ENCODE results near the gene CHD9NB. TPM values are rescaled to one million over a fixed set of nuclear protein-coding genes. Genes with fewer than 3 reads are reported as not detected.
"Not testable (repeated sequence)": the region's sequence is repeated elsewhere in the genome, so short reads cannot be mapped to it uniquely, and the experiment has no call there.

CHD9NB gene
- total RNA-seq, 2 donors from 2014 or later = 0.33 to 0.67 TPM

DNA sequence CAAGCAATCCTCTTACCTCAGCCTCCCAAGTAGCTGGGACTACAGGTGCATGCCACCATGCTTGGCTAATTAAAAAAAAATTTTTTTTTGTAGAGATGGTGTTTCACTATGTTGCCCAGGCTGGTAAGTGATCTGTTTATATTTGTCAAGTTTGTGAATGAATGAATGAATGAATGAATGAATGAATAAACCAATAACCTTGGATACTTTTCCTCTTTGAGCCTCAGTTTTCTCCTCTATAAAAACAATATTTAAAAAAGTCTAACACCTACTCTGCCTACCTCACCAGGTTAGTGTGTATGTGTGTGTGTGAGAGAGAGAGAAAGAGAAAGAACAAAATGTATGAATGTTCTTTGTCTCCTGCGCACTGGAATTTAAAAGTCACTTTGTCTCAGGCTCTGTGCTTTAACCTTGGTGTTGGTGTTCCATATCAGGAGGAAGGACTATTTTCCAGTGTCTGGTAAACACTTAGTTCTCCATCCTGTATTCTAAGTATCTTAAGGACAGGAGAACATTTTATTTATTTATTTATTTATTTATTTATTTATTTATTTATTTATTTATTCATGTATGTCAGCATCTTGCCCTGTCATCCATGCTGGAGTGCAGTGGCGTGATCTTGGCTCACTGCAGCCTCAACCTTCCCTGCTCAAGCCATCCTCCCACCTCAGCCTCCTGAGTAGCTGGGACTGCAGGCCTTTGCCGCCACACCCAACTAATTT lies 29.1 kb upstream of the CHD9NB start:
- no peak overlapping the region for H3K4me3 ChIP-seq
- H3K9me3 ChIP-seq = no peaks in the 10 kb centered on the region
- H3K36me3 ChIP-seq = no peaks in the 10 kb centered on the region
- H3K27ac ChIP-seq = peak overlapping the region; percentile 70 to 74
- peaks cover 0 to 76% of the 10 kb centered on the region in 2 donors for H3K4me1 ChIP-seq
- no peak for DNase-seq (ENCODE audit: low spot score)
- TF ChIP-seq, protein P1, sequence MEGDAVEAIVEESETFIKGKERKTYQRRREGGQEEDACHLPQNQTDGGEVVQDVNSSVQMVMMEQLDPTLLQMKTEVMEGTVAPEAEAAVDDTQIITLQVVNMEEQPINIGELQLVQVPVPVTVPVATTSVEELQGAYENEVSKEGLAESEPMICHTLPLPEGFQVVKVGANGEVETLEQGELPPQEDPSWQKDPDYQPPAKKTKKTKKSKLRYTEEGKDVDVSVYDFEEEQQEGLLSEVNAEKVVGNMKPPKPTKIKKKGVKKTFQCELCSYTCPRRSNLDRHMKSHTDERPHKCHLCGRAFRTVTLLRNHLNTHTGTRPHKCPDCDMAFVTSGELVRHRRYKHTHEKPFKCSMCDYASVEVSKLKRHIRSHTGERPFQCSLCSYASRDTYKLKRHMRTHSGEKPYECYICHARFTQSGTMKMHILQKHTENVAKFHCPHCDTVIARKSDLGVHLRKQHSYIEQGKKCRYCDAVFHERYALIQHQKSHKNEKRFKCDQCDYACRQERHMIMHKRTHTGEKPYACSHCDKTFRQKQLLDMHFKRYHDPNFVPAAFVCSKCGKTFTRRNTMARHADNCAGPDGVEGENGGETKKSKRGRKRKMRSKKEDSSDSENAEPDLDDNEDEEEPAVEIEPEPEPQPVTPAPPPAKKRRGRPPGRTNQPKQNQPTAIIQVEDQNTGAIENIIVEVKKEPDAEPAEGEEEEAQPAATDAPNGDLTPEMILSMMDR (IDR thresholded peaks at IDR 0.05) = no peak
- H3K27me3 ChIP-seq = no peaks in the 10 kb centered on the region

- no peaks in the 10 kb centered on the region for H3K9me3 ChIP-seq
- TF ChIP-seq, protein P1 (IDR thresholded peaks at IDR 0.05) = no peak
- no peak for DNase-seq (ENCODE audit: low spot score)
- H3K36me3 ChIP-seq = no peaks in the 10 kb centered on the region
- H3K4me1 ChIP-seq = peaks cover 0 to 68% of the 10 kb centered on the region in 2 donors
- H3K4me3 ChIP-seq = no peak overlapping the region
- H3K27me3 ChIP-seq = no peaks in the 10 kb centered on the region
- peak overlapping the region; percentile 70 to 74 for H3K27ac ChIP-seq
Measured at GRCh38 chr16:53081032-53081424, 28.3 kb upstream of the CHD9NB start.

DNA sequence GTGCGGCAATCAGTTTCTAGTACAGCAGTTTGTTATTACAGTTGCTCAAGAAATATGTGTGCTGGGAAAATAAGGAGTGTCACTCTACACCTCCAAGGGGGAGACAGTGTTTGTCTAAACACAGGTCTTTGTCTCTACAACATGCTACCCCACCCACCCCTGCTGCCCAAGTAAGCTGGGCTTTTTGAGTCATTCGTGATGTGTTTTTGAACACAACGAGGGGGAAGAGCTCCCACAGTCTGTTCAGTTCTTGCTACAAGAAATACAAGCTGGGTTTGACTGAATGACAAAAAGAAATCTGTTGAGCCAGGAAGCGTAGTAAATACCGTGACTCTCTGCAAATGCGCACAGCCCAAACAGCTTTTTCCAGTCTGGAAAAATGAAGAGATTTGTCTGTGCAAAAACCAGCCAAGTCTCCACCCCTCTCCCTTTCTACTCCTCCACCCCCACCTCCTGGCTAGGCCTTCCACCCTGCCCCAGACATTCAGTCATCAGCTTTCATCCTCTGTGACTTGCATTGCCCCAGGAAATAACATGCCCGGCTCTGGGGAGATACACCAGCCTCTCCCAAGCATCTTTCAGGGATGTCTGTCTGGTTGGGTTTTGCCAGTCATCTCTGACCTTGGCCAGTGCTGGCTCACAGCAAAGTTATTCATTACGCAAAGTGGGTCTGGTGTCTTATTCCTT lies 27.8 kb upstream of the CHD9NB start:
- no peaks in the 10 kb centered on the region for H3K9me3 ChIP-seq
- no peaks in the 10 kb centered on the region for H3K36me3 ChIP-seq
- H3K4me3 ChIP-seq = peak overlapping the region in 1 of 2 donors; percentile 1
- H3K27ac ChIP-seq = peak overlapping the region; percentile 70 to 74
- TF ChIP-seq, protein P1 (IDR thresholded peaks at IDR 0.05) = no peak
- DNase-seq (ENCODE audit: low spot score) = peak; percentile 85
- H3K4me1 ChIP-seq = peaks cover 0 to 63% of the 10 kb centered on the region in 2 donors
- no peaks in the 10 kb centered on the region for H3K27me3 ChIP-seq

DNA sequence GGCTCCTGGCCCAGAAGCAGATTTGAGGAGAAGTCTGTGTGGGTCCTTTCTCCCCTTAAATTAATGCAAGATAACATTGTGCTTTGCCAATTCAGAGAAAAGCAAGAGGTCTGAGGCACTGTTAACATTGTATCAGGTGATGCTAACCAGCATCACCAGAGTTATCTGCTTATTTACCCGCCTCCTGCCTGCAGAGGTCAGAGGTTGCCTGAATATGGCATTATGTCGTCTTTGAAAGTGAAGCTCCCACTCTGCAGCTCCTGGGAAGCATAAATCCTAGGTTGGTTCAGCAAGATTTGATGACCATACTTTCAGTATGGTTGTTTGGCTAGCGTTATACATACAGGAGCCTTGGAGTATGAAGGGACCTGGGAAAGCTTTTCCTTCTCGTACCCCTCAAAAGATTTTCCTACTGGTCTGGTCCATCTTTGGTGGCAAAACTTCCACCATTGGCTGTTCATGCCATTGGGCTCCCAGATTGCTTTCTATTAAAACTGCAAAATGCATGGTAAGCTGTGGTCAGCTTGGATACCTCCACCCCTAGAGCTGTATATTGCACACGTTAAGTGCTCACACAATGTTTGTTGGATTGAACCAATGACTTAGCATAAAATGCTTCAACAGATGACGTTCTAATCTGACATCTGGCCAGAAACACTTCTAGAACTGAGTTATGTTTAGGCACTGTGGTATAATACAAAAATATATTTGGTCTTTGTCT lies 26.2 kb upstream of the CHD9NB start:
- no peaks in the 10 kb centered on the region for H3K27me3 ChIP-seq
- TF ChIP-seq, protein P1 (IDR thresholded peaks at IDR 0.05) = no peak
- no peak overlapping the region for H3K4me3 ChIP-seq
- peak overlapping the region; percentile 70 to 74 for H3K27ac ChIP-seq
- H3K4me1 ChIP-seq = peaks cover 0 to 47% of the 10 kb centered on the region in 2 donors
- no peaks in the 10 kb centered on the region for H3K9me3 ChIP-seq
- no peaks in the 10 kb centered on the region for H3K36me3 ChIP-seq
- no peak for DNase-seq (ENCODE audit: low spot score)

DNA sequence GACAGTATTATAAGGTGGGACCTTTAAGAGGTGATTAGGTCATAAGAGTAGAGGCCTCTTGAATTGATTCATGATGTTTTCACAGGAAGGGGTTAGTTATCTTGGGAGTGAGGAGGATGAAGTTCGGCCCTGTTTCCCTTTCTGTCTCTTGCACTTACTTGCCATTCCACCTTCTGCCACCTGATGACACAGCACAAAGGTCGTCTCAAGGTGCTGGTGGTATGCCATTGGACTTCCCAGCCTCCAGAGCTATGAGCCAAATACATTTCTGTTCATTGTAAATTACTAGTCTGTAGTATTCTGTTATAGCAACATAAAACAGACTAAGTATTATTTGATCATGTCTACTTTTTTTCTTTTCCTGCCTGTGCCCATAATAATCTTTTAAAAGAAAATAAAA lies 25.6 kb upstream of the CHD9NB start:
- Histone ChIP-seq H3K36me3 (no peaks in the 10 kb centered on the region), H3K9me3 (no peaks in the 10 kb centered on the region), H3K4me1 (peaks cover 0 to 45% of the 10 kb centered on the region in 2 donors), H3K27ac (peak overlapping the region; percentile 21 to 70), H3K4me3 (no peak overlapping the region), H3K27me3 (no peaks in the 10 kb centered on the region)
- DNase-seq (ENCODE audit: low spot score) = no peak
- TF ChIP-seq, protein P1 (IDR thresholded peaks at IDR 0.05) = no peak

GRCh38 chr16:53075461-53075860 lies 22.8 kb upstream of the CHD9NB start:
- peaks cover 0 to 44% of the 10 kb centered on the region in 2 donors for H3K4me1 ChIP-seq
- not testable (repeated sequence) for H3K27me3 ChIP-seq; H3K9me3 ChIP-seq; H3K4me3 ChIP-seq; H3K27ac ChIP-seq; DNase-seq (ENCODE audit: low spot score); H3K36me3 ChIP-seq

GRCh38 chr16:53074296-53074695 lies 21.6 kb upstream of the CHD9NB start:
- H3K27ac ChIP-seq; H3K4me3 ChIP-seq; H3K36me3 ChIP-seq; DNase-seq (ENCODE audit: low spot score); H3K9me3 ChIP-seq; H3K27me3 ChIP-seq: not testable (repeated sequence)
- peaks cover 0 to 32% of the 10 kb centered on the region in 2 donors for H3K4me1 ChIP-seq
